Measurements from ENCODE around the gene FBXL4.

The FBXL4 gene

DNA sequence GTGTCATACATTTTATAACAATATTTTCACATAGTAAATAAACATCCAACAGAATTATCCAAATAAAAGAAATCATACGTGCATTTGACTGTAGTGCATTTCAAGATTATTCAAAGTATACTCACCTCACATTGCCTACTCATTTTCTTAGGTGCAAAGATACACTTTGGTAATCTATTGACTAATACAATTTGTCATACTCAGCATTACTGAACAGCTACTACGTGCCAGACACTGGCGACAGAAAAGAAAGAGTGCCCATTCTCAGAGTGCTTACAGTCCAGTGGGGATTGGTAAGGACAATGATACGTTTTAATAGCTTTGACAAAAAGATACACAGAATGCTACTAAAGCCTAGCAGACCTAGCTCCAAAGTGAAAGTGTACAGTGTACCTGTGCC lies 42.0 kb downstream of the FBXL4 start:
- no peaks in the 10 kb centered on the region for H3K27me3 ChIP-seq (ENCODE audit: insufficient read depth, low read depth, severe bottlenecking)
- no peak overlapping the region for H3K4me3 ChIP-seq (ENCODE audit: low read depth, low read length)
- no peaks in the 10 kb centered on the region for H3K9me3 ChIP-seq (ENCODE audit: severe bottlenecking)
- peaks cover 8% of the 10 kb centered on the region for H3K36me3 ChIP-seq
- no peak overlapping the region for H3K27ac ChIP-seq
- DNase-seq: no peak
- TF ChIP-seq, protein P1, sequence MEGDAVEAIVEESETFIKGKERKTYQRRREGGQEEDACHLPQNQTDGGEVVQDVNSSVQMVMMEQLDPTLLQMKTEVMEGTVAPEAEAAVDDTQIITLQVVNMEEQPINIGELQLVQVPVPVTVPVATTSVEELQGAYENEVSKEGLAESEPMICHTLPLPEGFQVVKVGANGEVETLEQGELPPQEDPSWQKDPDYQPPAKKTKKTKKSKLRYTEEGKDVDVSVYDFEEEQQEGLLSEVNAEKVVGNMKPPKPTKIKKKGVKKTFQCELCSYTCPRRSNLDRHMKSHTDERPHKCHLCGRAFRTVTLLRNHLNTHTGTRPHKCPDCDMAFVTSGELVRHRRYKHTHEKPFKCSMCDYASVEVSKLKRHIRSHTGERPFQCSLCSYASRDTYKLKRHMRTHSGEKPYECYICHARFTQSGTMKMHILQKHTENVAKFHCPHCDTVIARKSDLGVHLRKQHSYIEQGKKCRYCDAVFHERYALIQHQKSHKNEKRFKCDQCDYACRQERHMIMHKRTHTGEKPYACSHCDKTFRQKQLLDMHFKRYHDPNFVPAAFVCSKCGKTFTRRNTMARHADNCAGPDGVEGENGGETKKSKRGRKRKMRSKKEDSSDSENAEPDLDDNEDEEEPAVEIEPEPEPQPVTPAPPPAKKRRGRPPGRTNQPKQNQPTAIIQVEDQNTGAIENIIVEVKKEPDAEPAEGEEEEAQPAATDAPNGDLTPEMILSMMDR (IDR thresholded peaks at IDR 0.05; ENCODE audit: low read depth, low read length): no peak

DNA sequence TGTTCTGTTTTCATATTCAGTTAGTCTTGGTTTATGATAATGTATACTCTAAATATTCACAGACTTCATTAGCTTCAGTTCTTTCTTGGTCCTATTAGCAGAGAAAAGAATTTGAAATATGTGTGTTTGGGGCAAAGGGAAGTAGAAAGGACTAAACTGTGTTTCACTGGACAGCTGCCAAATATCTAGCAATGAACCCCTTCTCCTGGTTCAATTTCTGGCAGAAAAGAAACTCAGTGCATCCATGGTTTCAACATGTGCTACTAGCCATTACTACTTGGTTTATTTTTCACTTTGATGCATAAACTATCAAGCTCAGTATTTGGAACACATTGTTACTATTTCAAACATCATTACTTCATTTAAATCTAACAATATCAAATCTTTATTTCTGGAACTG lies 43.6 kb downstream of the FBXL4 start:
- Histone ChIP-seq H3K27me3 (ENCODE audit: insufficient read depth, low read depth, severe bottlenecking) (no peaks in the 10 kb centered on the region), H3K9me3 (ENCODE audit: severe bottlenecking) (no peaks in the 10 kb centered on the region), H3K36me3 (peaks cover 14% of the 10 kb centered on the region), H3K4me3 (ENCODE audit: low read depth, low read length) (no peak overlapping the region), H3K27ac (no peak overlapping the region)
- TF ChIP-seq, protein P1 (IDR thresholded peaks at IDR 0.05; ENCODE audit: low read depth, low read length): no peak
- DNase-seq: no peak

DNA sequence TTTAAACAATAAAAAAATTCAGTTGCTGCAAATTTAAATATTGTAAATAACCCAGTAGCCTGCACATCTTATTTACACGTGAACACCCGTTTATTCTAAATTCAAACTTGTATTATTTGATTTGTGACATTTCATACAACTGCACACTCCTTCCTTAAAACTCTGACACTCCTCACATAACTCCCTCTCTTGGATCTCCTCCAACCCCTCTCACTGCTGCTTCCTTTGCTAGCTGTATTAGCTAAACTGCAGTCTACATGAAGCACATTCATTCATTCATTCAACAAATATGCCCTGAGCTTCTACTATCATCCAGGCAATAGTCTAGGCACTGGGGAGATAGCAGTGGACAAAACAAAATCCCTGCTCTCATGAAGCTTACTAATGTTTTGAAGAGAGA lies 47.0 kb downstream of the FBXL4 start:
- no peak for DNase-seq
- Histone ChIP-seq H3K36me3 (peaks cover 24% of the 10 kb centered on the region), H3K4me3 (ENCODE audit: low read depth, low read length) (no peak overlapping the region), H3K27me3 (ENCODE audit: insufficient read depth, low read depth, severe bottlenecking) (no peaks in the 10 kb centered on the region), H3K9me3 (ENCODE audit: severe bottlenecking) (no peaks in the 10 kb centered on the region), H3K27ac (no peak overlapping the region)
- TF ChIP-seq, protein P1 (IDR thresholded peaks at IDR 0.05; ENCODE audit: low read depth, low read length): no peak

DNA sequence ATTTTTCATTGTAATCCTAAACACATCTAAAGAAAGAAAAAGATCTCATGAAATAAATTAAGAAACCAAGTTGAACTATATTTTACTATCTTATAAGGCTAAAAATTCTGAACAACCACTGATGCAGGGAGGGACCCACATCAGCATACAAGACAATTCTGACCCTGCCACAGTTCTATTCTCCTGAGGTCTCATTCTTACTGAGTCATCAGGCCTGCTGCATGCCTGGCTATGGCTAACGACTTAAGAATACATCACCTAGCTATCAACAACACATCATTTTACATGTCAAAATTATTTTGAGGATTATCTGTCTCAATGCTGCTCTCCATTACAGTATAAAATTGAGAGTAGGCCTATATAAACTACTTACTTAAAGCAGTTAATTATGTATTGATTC lies 52.9 kb downstream of the FBXL4 start:
- peaks cover 16% of the 10 kb centered on the region for H3K36me3 ChIP-seq
- no peak overlapping the region for H3K4me3 ChIP-seq (ENCODE audit: low read depth, low read length)

DNA sequence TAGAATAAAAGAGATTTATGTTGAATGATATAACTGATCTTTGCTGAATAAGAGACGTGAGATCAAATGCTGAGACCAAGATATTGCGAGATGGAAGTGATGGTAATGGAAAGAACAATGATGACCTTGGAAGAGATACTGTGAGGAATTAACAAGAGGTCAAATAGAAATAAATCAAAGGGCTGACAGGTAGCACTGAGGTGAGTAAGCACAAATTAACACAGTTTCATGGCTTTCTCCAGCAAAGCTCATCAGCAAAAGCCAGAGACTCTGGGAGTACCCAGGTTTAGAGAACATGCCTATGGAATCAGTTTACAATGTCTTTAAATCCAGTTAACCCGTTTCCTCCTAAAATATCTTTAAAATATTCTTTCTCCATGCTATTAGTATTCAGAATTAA lies 60.1 kb downstream of the FBXL4 start:
- H3K27ac ChIP-seq: no peak overlapping the region
- H3K36me3 ChIP-seq: peaks cover 9% of the 10 kb centered on the region; the same call in 1 of the 2 replicates
- TF ChIP-seq, protein P1 (IDR thresholded peaks at IDR 0.05; ENCODE audit: low read depth, low read length): no peak

More for the DNA sequence above, 52.9 kb downstream of the FBXL4 start:
- DNase-seq: no peak
- H3K9me3 ChIP-seq (ENCODE audit: severe bottlenecking): no peaks in the 10 kb centered on the region
- no peak overlapping the region for H3K27ac ChIP-seq
- no peaks in the 10 kb centered on the region for H3K27me3 ChIP-seq (ENCODE audit: insufficient read depth, low read depth, severe bottlenecking)
- TF ChIP-seq, protein P1 (IDR thresholded peaks at IDR 0.05; ENCODE audit: low read depth, low read length): no peak

DNA sequence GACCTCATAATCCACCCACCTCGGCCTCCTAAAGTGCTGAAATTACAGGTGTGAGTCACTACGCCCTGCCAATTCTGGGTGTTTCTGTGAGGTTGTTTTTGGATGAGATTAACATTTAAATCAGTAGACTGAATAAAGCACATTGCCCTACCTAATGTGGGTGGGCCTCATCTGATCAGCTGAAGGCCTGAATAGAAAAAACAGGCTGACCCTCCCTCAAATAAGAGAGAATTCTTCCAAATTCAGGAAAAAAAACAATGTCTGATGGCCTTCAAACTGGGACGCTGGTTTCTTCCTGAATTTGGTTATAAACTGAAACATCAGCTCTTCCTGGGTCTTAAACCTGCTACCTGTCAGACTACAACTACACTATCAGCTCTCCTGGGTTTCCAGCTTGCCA lies 62.4 kb downstream of the FBXL4 start:
- TF ChIP-seq, protein P1 (IDR thresholded peaks at IDR 0.05; ENCODE audit: low read depth, low read length): no peak
- Histone ChIP-seq H3K9me3 (ENCODE audit: severe bottlenecking) (no peaks in the 10 kb centered on the region), H3K36me3 (peaks cover 5% of the 10 kb centered on the region; the same call in 1 of the 2 replicates), H3K27me3 (ENCODE audit: insufficient read depth, low read depth, severe bottlenecking) (no peaks in the 10 kb centered on the region), H3K27ac (no peak overlapping the region), H3K4me3 (ENCODE audit: low read depth, low read length) (no peak overlapping the region)
- no peak for DNase-seq

More for the DNA sequence above, 60.1 kb downstream of the FBXL4 start:
- no peak for DNase-seq
- no peaks in the 10 kb centered on the region for H3K9me3 ChIP-seq (ENCODE audit: severe bottlenecking)
- no peak overlapping the region for H3K4me3 ChIP-seq (ENCODE audit: low read depth, low read length)
- H3K27me3 ChIP-seq (ENCODE audit: insufficient read depth, low read depth, severe bottlenecking): no peaks in the 10 kb centered on the region
